WI38 (cell line): ENCODE measurements around the gene POC1B.
A peak's percentile ranks its signal among the peaks of the same experiment; 100 is the strongest.

Experiments used
- H3K4me3 ChIP-seq: 2 replicates; pipeline ENCODE4 v1.5.1; 2011; ENCODE audit warnings: low read depth, mild to moderate bottlenecking, control low read depth, low read length
- CTCF ChIP-seq: IDR thresholded peaks from 2 replicates; pipeline ENCODE4 v1.5.1; 2012; ENCODE audit warnings: low read depth, mild to moderate bottlenecking, control low read depth, low read length

The POC1B gene

GRCh38 chr12:89523843-89524540 lies 1.9 kb downstream of the POC1B start:
- no peak for TF ChIP-seq CTCF
- peak overlapping the region; percentile 93 for H3K4me3 ChIP-seq

GRCh38 chr12:89523393-89523792 lies 2.5 kb downstream of the POC1B start:
- TF ChIP-seq CTCF, result no peak
- H3K4me3 ChIP-seq, result peak overlapping the region; percentile 93

- peak overlapping the region; percentile 48 for H3K4me3 ChIP-seq
- no peak for TF ChIP-seq CTCF
These were observed 4.3 kb downstream of the POC1B start for GRCh38 chr12:89521364-89522223.

- no peak overlapping the region for H3K4me3 ChIP-seq
- TF ChIP-seq CTCF, result no peak
These were observed 8.1 kb downstream of the POC1B start for GRCh38 chr12:89517720-89518119.

- no peak overlapping the region for H3K4me3 ChIP-seq
- no peak for TF ChIP-seq CTCF
These were observed 9.2 kb downstream of the POC1B start for GRCh38 chr12:89516633-89517032.

- TF ChIP-seq CTCF, result no peak
- no peak overlapping the region for H3K4me3 ChIP-seq
These were observed 11.1 kb downstream of the POC1B start for GRCh38 chr12:89514751-89515150.

GRCh38 chr12:89513544-89513943 lies 12.3 kb downstream of the POC1B start:
- no peak for TF ChIP-seq CTCF
- no peak overlapping the region for H3K4me3 ChIP-seq
